ENCODE data around the gene APH1B. TPM values are rescaled to one million over a fixed set of nuclear protein-coding genes. Genes with fewer than 3 reads are reported as not detected.

APH1B gene
- total RNA-seq, 1 experiment from 2014 or later, result 6.2 TPM

GRCh38 chr15:63357061-63357460 is 79.7 kb downstream of the APH1B start:
- BruUV-seq (replicated peaks), result no TSS peak
- intact Hi-C loops (cut with micrococcal nuclease; ENCODE audit: unreplicated experiment), result no loop called here
- Histone ChIP-seq H3K9me3 (ENCODE audit: low read depth, low read length, poor library complexity, severe bottlenecking) (no peaks in the 10 kb centered on the region), H3K4me3 (ENCODE audit: low read depth, low read length, poor library complexity, severe bottlenecking) (no peak overlapping the region), H3K27me3 (replicated peaks; ENCODE audit: insufficient read depth, low read depth, low read length, poor library complexity) (no peaks in the 10 kb centered on the region), H3K4me1 (ENCODE audit: insufficient read depth, low read length, poor library complexity, severe bottlenecking) (no peaks in the 10 kb centered on the region), H3K27ac (ENCODE audit: low read depth, low read length, poor library complexity, severe bottlenecking) (no peak overlapping the region), H3K36me3 (ENCODE audit: insufficient read depth, low read length, poor library complexity, severe bottlenecking) (no peaks in the 10 kb centered on the region)
- no peak for DNase-seq (ENCODE audit: low spot score)
- POLR2A ChIA-PET (ENCODE audit: low non-redundant PET), result no interaction called here
- CTCF ChIA-PET, result no interaction called here
- TF ChIP-seq EZH2 (IDR thresholded peaks at IDR 0.05; ENCODE audit: borderline replicate concordance, low read depth, low read length, poor library complexity, severe bottlenecking), result no peak
- no peak for TF ChIP-seq CTCF (conservative IDR thresholded peaks at IDR 0.05; ENCODE audit: low read depth, low read length)

GRCh38 chr15:63357731-63358130 is 80.3 kb downstream of the APH1B start:
- no peaks in the 10 kb centered on the region for H3K36me3 ChIP-seq (ENCODE audit: insufficient read depth, low read length, poor library complexity, severe bottlenecking)
- H3K27me3 ChIP-seq (replicated peaks; ENCODE audit: insufficient read depth, low read depth, low read length, poor library complexity), result no peaks in the 10 kb centered on the region
- no TSS peak for BruUV-seq (replicated peaks)
- no peak for TF ChIP-seq EZH2 (IDR thresholded peaks at IDR 0.05; ENCODE audit: borderline replicate concordance, low read depth, low read length, poor library complexity, severe bottlenecking)
- no peak for TF ChIP-seq CTCF (conservative IDR thresholded peaks at IDR 0.05; ENCODE audit: low read depth, low read length)
- no peaks in the 10 kb centered on the region for H3K9me3 ChIP-seq (ENCODE audit: low read depth, low read length, poor library complexity, severe bottlenecking)
- no peak overlapping the region for H3K4me3 ChIP-seq (ENCODE audit: low read depth, low read length, poor library complexity, severe bottlenecking)
- H3K4me1 ChIP-seq (ENCODE audit: insufficient read depth, low read length, poor library complexity, severe bottlenecking), result no peaks in the 10 kb centered on the region
- intact Hi-C loops (cut with micrococcal nuclease; ENCODE audit: unreplicated experiment), result no loop called here
- no peak for DNase-seq (ENCODE audit: low spot score)
- ChIA-PET POLR2A (ENCODE audit: low non-redundant PET) (no interaction called here), CTCF (no interaction called here)
- H3K27ac ChIP-seq (ENCODE audit: low read depth, low read length, poor library complexity, severe bottlenecking), result no peak overlapping the region

- no peaks in the 10 kb centered on the region for H3K36me3 ChIP-seq (ENCODE audit: insufficient read depth, low read length, poor library complexity, severe bottlenecking)
- no peak overlapping the region for H3K4me3 ChIP-seq (ENCODE audit: low read depth, low read length, poor library complexity, severe bottlenecking)
- no TSS peak for BruUV-seq (replicated peaks)
- ChIA-PET POLR2A (ENCODE audit: low non-redundant PET) (no interaction called here), CTCF (no interaction called here)
- H3K27me3 ChIP-seq (replicated peaks; ENCODE audit: insufficient read depth, low read depth, low read length, poor library complexity), result no peaks in the 10 kb centered on the region
- intact Hi-C loops (cut with micrococcal nuclease; ENCODE audit: unreplicated experiment), result no loop called here
- no peak for TF ChIP-seq CTCF (conservative IDR thresholded peaks at IDR 0.05; ENCODE audit: low read depth, low read length)
- no peak for TF ChIP-seq EZH2 (IDR thresholded peaks at IDR 0.05; ENCODE audit: borderline replicate concordance, low read depth, low read length, poor library complexity, severe bottlenecking)
- no peaks in the 10 kb centered on the region for H3K9me3 ChIP-seq (ENCODE audit: low read depth, low read length, poor library complexity, severe bottlenecking)
- H3K27ac ChIP-seq (ENCODE audit: low read depth, low read length, poor library complexity, severe bottlenecking), result no peak overlapping the region
- H3K4me1 ChIP-seq (ENCODE audit: insufficient read depth, low read length, poor library complexity, severe bottlenecking), result no peaks in the 10 kb centered on the region
- DNase-seq (ENCODE audit: low spot score), result no peak
These were observed 81.0 kb downstream of the APH1B start for GRCh38 chr15:63358241-63359029.

Other genes with a start within 250 kb of the APH1B start
- gene TPM1, start 234.9 kb upstream of the APH1B start, total RNA-seq (2021), result 31.2 and 34.5 TPM in 2 replicates
- 4.4 and 5.4 TPM in 2 replicates for gene LACTB, start 155.7 kb upstream of the APH1B start, total RNA-seq (2021)
- gene RPS27L, start 120.1 kb upstream of the APH1B start, total RNA-seq (2021), result 64.2 and 65.6 TPM in 2 replicates
- 29.1 and 34.3 TPM in 2 replicates for gene RAB8B, start 88.0 kb upstream of the APH1B start, total RNA-seq (2021)
- gene CA12, start 104.2 kb downstream of the APH1B start, total RNA-seq (2021), result 0.68 and 0.97 TPM in 2 replicates
- gene USP3, start 227.0 kb downstream of the APH1B start, total RNA-seq (2021), result 65.3 and 76.7 TPM in 2 replicates